Kidney glomerular epithelial cell (primary cell): ENCODE measurements around the gene DCLK2.
"Not testable (repeated sequence)": the region's sequence is repeated elsewhere in the genome, so short reads cannot be mapped to it uniquely, and the experiment has no call there.

Experiments used
- DNase-seq: peaks from one replicate; lab custom pipeline; 2025; lab: John Stamatoyannopoulos, UW

Gene DCLK2

GRCh38 chr4:150155391-150155790 lies 77.1 kb downstream of the DCLK2 start:
- no peak for DNase-seq

GRCh38 chr4:150156543-150156942 lies 78.3 kb downstream of the DCLK2 start:
- DNase-seq = no peak

DNA sequence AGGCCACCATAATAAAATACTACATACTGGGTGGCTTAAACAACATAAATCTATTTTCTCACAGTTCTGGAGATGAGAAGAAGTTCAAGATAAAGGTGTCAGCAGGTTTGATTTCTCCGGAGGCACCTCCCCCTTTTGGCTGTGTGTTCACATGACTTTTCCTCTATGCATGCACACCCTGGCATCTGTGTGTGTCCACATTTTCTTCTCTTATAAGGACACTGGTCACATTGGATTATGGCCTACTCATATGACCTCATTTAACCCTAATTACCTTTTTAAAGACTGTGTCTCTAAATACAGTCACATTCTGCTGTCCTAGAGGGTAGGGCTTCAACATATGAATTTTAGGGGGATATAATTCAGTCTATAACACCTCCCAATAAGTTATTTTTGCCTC lies 79.8 kb downstream of the DCLK2 start:
- DNase-seq = no peak

DNA sequence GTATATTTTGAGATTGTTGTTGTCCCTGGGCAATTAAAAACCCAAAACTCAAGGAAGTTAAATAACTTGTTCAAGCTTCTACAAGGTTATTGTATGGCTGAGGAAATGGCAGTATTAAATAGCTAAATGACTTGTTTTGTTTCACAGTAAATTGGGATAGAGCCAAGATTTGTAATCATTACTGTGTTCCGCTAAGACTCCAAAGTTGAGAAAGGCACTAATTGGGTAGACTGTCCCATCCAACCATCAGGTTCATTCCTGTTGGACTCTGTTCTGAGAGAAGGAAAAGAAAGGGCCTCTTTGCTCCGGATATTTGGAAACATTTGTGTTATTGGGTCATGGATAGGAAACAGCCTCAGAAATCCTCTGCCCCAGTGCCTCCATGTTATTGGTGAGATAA lies 82.2 kb downstream of the DCLK2 start:
- DNase-seq = no peak

DNA sequence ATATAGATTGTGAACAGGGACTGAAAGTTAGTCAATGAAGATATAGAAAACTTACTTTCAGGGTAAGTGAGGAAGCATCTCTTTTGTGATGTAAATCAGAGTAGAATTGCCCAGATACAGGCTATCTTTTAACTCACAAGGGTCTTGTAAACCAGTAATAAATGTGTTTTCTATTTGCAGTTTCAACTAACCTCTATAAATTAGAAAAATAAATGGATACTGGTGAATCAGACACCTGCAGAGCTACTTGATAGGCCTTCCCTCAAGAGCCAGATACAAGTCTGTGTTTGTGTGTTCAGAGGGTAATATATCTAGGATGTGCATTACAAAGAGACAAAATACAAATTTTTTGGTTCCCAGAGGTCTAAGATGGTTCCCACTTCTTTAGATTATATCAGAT lies 82.9 kb downstream of the DCLK2 start:
- DNase-seq = no peak

DNA sequence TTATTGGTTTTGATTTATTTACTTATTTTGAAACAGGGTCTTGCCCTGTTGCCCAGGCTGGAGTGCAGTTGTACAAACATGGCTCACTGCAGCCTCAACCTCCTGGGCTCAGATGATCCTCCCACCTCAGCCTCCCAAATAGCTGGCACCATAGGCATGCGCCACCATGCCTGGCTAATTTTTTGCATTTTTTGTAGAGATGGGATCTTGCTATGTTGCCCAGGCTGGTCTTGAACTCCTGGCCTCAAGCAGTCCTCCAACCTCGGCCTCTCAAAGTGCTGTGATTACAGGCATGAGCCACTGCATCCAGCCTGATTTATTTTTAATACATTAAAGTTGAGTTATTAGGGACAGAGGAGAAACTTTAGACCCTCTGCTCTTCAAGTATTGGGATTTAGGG lies 83.8 kb downstream of the DCLK2 start:
- not testable (repeated sequence) for DNase-seq

DNA sequence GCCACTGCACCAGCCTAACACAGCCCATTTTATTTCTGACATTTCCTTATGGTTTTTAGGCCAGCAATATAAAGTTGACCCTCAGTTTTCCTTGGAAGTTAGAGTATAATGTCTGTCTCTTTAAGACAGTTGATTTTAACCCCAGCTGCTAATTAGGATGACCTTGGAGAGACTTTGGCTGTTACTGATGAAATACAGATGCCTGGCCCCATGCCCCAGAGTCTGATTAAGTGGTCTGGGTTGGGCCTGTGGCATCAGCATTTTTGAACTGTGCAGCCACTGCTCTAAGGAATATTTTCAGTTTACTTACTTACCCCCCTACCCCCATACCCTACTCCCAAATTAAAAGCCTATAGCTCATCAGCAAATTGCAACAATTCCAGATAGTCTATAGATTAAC lies 85.8 kb downstream of the DCLK2 start:
- DNase-seq = no peak

DNA sequence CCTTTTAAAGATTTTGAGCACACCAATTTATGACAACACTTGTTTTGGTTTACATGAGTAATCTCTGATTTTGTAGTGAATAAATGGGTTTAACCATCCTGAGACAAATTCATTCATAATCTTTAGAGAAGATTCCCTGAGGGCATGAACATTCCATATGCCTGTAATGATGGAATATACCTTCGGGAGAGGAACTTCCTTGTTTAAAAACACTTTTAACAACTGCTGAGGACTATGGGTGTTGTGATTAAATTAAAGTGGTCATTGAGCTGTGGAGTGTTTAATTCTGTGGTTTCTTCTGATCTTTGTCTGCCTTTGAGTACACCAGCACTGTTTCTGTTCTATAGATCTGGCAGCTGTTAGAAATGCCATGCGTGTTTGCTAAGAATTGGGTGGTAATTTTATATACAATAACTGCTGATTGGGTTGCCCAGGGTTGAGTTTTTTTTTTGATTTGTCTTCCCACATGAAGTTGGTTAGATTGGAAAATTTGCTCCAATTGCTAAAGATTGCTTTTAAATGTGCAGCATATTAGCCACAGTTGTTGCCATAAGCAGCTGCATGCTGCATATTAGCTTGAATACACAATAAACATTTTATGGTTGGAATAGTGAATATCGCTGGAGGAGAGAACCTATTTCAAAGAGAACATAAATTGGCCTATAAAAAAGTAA lies 86.8 kb downstream of the DCLK2 start:
- DNase-seq = no peak

DNA sequence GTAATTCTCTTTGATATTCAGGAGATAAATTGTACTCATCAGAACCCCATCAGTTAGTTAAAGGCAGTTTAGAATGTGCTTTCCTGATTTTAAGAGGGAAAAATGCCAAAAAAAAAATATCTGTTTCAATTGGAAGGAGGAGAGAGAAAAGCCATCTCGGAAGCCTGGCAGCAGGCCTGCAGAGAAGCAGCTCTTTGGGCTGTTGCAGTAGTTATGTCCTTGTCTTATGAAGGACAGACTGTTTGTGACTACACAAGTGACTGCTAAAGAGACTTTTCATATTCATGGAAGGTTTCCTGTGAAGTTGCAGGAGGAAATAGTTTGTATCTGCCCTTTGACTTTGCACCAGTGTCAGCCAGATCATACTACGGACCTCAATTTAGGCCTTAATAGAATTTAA lies 88.8 kb downstream of the DCLK2 start:
- no peak for DNase-seq

DNA sequence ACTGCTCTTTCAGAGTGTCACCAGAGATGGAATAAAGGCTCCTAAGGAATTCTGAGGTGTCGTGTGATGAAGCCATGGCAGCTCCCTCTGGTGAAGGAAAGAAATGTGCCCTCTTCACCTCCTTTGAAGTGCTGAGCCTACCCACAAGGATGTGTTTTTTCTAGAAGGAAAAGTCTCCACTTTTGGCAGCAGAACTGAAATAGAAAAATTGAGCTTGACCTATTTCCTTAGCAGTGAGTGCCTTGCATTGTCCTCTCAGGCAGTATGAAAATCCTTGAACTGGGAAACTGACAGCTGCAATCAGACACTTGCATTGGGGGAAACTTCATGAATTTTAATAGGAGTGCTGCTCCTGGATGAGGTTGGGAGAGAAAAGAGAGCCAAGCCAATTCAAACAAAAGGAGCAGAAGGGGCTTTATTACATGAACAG lies 95.2 kb downstream of the DCLK2 start:
- no peak for DNase-seq

- DNase-seq = no peak
Observed at GRCh38 chr4:150173982-150174398, 95.7 kb downstream of the DCLK2 start.

GRCh38 chr4:150176547-150176946 lies 98.3 kb downstream of the DCLK2 start:
- no peak for DNase-seq

DNA sequence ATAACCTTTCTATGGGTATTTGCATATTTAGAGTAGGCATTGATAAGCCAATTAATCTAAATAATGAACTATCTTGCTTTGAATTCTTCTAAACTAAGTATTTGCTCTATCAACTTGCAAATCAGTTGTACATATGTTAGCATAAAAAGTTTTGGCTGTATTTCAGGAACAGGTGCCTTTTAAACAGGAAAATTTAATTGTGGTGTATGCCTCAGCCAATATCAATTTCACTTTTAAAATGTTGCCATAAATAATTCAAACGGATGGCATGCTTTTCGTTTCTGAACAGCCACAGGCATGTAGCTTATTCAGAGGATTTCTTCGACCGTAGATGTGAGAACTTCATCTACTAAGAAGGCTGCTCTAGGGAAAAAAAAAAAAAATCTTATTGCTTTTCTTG lies 99.9 kb downstream of the DCLK2 start:
- DNase-seq = peak; percentile 27

- no peak for DNase-seq
Observed at GRCh38 chr4:150181536-150181935, 103.3 kb downstream of the DCLK2 start.

DNA sequence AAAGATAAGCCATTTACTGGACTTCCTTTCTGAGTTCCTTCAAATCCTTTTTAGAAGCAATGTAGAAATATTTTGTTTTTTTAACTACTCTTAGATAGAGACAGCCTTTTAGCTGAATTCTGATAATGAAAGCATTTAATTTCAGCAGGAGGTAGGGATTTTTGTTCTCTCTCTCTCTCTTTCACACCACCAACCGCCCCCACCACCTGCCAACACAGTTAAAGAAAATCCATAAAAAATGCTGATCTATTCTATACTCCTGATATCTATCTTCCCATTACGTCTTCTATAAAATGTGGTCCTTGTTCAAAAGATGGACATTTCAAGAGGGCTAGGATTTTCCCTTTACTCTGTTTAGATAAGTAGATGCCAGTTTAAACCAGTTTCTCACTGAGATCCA lies 104.5 kb downstream of the DCLK2 start:
- DNase-seq = no peak

DNA sequence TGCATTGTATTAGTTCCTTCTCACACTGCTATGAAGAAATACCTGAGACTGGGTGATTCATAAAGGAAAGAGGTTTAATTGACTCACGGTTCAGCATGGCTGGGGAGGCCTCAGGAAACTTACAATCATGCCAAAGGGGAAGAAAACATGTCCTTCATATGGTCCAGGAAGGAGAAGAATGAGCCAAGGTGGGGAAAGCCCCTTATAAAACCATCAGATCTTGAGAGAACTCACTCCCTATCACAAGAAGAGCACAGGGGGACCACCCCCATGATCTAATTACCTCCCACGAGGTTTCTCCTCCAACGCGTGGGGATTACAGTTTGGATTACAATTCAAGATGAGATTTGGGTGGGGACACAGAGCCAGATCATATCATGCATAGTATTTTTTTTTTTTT lies 106.8 kb downstream of the DCLK2 start:
- DNase-seq = not testable (repeated sequence)

DNA sequence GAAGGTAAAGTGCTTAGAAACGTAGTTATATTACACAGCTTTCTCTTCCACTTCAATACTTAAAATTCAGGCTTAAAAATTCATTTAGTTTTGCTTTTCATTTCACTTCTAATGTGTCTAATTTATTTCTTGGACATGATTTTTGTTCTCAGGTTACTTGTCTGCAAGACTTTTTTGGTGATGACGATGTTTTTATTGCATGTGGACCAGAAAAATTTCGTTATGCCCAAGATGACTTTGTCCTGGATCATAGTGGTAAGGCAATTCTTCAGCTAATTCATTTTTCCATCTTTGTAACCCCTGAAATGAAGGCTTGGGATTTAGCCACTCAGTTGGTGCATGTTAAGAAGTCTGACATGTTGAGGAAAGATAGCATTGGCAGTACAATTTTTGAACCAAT lies 114.7 kb downstream of the DCLK2 start:
- DNase-seq = no peak

DNA sequence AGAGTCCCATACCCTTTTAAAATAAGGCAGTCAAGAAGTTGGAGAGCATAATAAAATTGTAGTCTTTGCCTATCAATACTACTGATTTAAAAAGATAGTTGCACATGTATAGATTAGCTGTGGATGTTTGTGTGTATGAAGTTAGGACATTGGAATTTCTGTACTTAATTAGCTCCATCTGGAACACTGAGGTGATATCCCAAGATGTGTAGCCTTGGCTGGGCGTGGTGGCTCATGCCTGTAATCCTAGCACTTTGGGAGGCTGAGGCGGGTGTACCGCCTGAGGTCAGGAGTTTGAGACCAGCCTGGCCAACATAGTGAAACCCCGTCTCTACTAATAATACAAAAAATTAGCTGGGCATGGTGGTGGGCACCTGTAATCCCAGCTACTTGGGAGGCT lies 119.0 kb downstream of the DCLK2 start:
- DNase-seq = not testable (repeated sequence)

DNA sequence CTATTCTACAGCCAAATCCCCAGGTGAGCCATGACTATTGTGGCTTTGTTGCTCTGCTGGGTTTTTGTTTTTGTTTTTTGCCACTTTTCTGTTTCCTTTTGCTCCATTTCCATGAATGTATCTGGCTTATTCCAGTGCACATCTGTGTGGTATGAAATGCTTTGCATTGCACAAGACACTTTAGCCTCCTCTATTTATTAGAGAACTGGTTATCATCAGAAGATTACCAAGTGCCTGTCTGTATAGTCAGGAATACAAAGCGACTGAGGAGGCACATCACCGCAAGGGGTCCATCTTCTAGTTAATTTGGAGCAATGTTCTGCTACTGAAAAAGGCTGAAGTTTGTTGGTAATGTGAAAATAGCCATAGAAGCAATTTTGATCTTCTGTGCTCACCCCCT lies 120.8 kb downstream of the DCLK2 start:
- no peak for DNase-seq

DNA sequence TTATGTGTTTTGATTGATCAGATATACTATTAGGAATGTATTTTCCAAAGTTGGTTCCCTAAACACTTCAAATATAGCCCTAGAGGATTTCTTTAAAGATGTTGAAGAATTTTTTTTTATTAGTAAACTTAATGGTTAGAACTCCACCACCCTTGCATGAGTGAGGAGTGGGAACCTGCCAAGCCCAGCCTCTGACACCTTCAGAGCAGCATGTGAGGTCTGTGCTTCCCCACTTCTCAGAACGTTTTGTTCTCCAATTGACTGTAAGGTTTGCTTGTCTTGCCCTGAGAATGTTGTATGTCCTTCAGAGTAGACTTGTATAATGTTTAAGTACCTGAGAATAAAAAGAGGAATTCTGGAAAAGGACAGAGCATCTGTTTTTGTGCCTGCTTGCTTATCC lies 126.8 kb downstream of the DCLK2 start:
- DNase-seq = no peak

DNA sequence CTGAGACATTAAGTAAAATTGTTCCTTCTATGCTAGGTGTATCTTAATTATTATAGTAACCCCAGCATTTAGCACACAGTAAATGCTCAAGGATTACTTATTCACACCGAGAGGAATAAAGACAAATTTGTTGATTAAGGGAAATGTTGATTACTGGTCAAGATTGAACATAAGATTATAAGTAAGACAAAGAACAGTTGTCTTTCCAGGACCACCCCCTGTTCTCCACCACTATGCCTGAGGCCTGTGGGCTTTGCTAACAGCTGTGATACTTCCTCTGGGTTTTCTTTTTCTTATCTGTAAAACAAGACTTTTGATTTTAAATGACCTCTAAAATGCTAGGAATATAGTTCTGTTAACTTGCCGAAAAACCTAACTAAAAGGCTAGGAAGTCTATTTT lies 128.0 kb downstream of the DCLK2 start:
- DNase-seq = no peak

- no peak for DNase-seq
Observed at GRCh38 chr4:150206954-150207353, 128.7 kb downstream of the DCLK2 start.

GRCh38 chr4:150207871-150208270 lies 129.6 kb downstream of the DCLK2 start:
- no peak for DNase-seq

DNA sequence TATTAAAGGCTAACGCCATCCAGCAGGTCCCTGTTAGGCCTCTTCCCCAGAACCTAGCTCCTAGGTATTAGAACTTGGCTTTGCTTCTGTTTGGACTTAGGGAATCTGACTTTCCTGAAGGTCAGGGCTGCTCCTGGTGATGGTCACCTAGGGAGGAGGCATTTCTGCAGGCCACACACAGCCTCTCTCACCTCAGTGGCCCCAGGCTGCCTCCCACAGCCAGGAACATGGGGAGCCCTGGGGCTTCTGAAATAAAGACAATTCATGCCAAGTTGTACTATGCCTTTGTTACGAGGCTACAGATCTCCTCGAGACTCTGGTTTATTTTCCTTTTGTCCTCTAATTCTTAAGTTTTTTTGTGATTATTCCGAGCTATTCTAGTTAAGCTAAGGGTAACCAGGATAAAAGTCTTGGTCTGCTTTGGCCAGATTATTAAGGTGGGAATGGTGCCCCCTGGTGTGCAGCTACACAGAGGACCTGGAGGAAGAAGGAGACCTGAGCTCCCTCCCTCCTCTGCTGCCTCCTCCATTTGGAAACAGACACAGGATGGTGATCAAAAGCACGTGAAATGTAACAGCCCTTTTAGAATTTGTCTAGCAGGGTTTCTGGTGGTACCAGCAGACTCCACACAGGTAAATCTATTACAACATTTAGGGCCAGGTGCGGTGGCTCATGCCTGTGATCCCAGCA lies 131.0 kb downstream of the DCLK2 start:
- DNase-seq = peak; percentile 57
